Effector memory CD4-positive, alpha-beta T cell (primary cell): ENCODE data around the gene PKP3.

Experiments used
- DNase-seq, 3 donors: peaks; one replicate each; pipeline ENCODE4 v3.0.0-alpha.2; 2020
- H3K27ac ChIP-seq: 2 replicates; pipeline ENCODE4 v1.7.0; 2013; ENCODE audit warnings: mild to moderate bottlenecking, low read length, moderate library complexity; ENCODE audit not compliant: insufficient read depth, poor library complexity, severe bottlenecking
- H3K27me3 ChIP-seq: replicated peaks from 2 replicates; pipeline ENCODE4 v1.7.0; 2013; ENCODE audit warnings: mild to moderate bottlenecking, low read length; ENCODE audit not compliant: insufficient read depth, control insufficient read depth, poor library complexity, severe bottlenecking
- H3K36me3 ChIP-seq: 2 replicates; pipeline ENCODE4 v1.7.0; 2013; ENCODE audit warnings: mild to moderate bottlenecking, low read length, moderate library complexity; ENCODE audit not compliant: control insufficient read depth, insufficient read depth
- H3K4me1 ChIP-seq: 2 replicates; pipeline ENCODE4 v1.7.0; 2013; ENCODE audit warnings: low read length, mild to moderate bottlenecking; ENCODE audit not compliant: control insufficient read depth, insufficient read depth, poor library complexity, severe bottlenecking
- H3K4me3 ChIP-seq: 2 replicates; pipeline ENCODE4 v1.7.0; 2013; ENCODE audit warnings: low read length, low read depth, mild to moderate bottlenecking; ENCODE audit not compliant: insufficient read depth, poor library complexity, severe bottlenecking
- H3K9me3 ChIP-seq: 2 replicates; pipeline ENCODE4 v1.7.0; 2013; ENCODE audit warnings: mild to moderate bottlenecking, low read length, moderate library complexity; ENCODE audit not compliant: control insufficient read depth

Gene PKP3

DNA sequence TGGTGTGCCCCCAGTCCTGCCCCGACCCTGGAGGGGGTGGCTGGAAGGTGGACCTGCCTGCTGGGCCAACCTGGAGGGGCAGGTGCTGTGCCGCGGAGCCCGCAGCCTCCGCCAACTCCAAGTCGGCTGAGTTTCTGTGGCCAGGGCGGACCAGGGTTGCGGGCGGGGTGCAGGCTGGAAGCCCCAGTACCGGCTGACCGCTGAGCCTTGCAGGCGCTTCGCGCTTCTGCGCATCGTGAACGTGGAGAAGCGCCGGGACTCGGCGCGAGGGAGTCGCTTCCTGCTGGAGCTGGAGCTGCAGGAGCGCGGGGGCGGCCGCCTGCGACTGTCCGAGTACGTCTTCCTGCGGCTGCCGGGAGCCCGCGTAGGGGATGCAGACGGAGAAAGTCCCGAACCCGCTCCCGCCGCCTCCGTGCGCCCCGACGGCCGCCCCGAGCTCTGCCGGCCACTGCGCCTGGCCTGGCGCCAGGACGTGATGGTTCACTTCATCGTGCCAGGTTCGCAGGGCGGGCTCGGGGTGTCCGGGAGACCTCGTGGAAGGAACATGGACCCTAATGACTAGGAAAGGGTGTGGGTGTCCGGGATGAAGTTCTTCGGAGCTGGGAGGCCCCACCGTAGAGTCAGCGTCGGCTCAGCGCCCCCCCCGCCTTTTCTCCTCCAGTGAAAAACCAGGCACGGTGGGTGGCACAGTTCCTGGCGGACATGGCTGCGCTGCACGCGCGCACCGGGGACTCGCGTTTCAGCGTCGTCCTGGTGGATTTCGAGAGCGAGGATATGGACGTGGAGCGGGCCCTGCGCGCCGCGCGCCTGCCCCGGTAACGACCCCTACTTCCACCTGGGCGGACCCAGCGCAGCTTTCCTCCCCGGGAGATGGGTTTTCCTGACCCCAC, 14.6 kb upstream of the PKP3 start:
- no peak for DNase-seq
- no peak overlapping the region for H3K4me3 ChIP-seq
- H3K36me3 ChIP-seq, result no peaks in the 10 kb centered on the region
- H3K27ac ChIP-seq, result no peak overlapping the region
- no peaks in the 10 kb centered on the region for H3K27me3 ChIP-seq
- no peaks in the 10 kb centered on the region for H3K4me1 ChIP-seq
- no peaks in the 10 kb centered on the region for H3K9me3 ChIP-seq

DNA sequence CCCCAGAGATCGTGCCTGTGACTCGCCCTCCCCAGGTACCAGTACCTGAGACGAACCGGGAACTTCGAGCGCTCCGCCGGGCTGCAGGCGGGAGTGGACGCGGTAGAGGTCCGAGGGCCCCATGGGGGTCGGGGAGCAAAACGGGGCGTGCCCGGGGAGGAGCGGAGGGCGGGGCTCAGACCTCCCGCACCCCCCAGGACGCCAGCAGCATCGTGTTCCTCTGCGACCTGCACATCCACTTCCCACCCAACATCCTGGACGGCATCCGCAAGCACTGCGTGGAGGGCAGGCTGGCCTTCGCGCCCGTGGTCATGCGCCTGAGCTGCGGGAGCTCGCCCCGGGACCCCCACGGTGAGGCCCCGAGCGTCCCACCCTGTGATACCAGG, 13.9 kb upstream of the PKP3 start:
- Histone ChIP-seq H3K36me3 (no peaks in the 10 kb centered on the region), H3K27ac (no peak overlapping the region), H3K4me3 (no peak overlapping the region), H3K9me3 (no peaks in the 10 kb centered on the region), H3K27me3 (no peaks in the 10 kb centered on the region), H3K4me1 (no peaks in the 10 kb centered on the region)
- no peak for DNase-seq

DNA sequence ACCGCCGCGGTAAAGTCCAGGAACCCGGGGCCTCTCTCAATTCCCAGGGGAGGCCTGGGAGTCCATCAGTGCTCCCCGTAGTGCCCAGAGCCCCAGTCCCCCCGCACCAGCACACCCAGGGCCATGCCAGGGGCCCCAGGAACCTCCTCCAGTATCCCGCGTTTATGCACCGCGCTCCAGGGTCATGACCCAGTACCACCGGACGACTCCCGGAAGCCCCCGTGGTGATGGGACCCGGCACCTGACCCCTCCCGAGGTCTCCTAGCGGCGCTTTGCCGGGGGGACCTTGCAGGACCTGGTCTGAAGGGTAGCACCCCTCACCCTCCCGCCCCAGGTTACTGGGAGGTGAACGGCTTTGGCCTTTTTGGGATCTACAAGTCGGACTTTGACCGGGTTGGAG, 13.5 kb upstream of the PKP3 start:
- H3K9me3 ChIP-seq, result no peaks in the 10 kb centered on the region
- H3K4me3 ChIP-seq, result no peak overlapping the region

DNA sequence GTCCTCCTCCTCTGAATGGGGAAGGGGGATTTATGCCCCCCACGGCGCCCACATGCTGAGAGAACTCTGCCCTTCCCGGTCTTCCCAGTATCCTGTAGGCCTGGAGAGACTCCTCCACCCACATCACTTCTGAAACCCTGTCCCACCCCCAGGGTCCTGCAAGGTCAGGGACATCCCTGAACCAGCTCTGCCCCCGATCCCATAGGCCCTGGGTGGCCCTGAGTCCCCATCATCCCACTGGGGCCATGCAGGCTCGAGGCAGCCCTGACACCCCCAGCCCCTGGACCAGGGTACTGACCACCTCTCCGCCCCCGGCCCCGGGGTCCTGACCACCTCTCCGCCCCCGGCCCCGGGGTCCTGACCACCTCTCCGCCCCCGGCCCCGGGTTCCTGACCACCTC, 13.0 kb upstream of the PKP3 start:
- DNase-seq, result no peak
- Histone ChIP-seq H3K4me1 (no peaks in the 10 kb centered on the region), H3K9me3 (no peaks in the 10 kb centered on the region), H3K4me3 (no peak overlapping the region), H3K27me3 (no peaks in the 10 kb centered on the region), H3K27ac (no peak overlapping the region), H3K36me3 (no peaks in the 10 kb centered on the region)

More for the DNA sequence above, 13.5 kb upstream of the PKP3 start:
- Histone ChIP-seq H3K27me3 (no peaks in the 10 kb centered on the region), H3K4me1 (no peaks in the 10 kb centered on the region), H3K36me3 (no peaks in the 10 kb centered on the region), H3K27ac (no peak overlapping the region)
- no peak for DNase-seq

DNA sequence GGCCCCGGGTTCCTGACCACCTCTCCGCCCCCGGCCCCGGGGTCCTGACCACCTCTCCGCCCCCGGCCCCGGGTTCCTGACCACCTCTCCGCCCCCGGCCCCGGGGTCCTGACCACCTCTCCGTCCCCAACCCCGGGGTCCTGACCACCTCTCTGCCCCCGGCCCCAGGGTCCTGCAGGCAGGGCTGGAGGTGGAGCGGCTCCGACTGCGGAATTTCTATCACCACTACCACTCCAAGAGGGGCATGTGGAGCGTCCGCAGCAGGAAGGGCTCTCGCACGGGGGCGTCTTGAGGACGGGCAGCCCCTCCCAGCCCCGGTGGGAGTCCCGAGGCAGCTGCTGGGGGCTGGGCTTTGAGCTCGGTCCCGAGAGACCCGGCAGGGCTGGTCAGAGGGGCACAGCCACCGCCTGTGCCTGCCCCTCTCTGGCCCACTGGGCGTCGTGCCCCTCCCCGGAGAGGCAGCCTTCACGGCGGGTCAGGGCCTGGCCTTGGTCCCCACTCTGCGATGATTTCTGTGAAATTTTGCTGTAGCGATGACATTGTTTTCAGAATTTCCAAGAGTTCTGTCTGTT, 12.4 kb upstream of the PKP3 start:
- Histone ChIP-seq H3K36me3 (no peaks in the 10 kb centered on the region), H3K27ac (no peak overlapping the region), H3K27me3 (no peaks in the 10 kb centered on the region), H3K4me1 (no peaks in the 10 kb centered on the region), H3K9me3 (peaks cover 2% of the 10 kb centered on the region), H3K4me3 (no peak overlapping the region)
- DNase-seq, result no peak

DNA sequence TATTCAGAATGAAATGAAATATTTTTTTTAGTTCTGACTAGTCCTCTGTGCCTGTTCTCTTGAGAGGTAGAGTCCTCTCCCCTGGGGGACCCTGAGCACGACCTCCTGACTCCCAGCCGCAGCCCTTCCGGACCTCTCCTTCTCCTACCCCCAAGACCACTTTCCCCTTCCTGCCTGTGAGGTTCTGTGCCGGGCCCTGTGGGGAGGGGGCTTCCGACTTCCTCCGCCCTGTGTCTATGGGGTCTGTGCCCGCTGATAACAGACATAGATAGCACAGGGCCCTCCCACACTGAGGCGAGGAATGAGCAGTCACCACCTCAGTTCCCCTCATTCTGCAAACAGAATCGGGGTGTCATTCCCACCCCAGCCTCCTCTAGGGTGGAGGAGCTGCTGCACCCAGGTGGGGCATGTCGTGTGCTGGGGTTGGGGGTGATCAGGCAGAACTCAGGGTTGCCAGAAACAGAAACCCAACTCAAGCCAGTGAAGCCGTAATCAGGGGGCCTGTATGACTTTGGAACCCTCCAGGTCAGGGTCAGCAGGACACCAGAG, 11.9 kb upstream of the PKP3 start:
- Histone ChIP-seq H3K36me3 (no peaks in the 10 kb centered on the region), H3K27me3 (no peaks in the 10 kb centered on the region), H3K4me3 (no peak overlapping the region)

DNA sequence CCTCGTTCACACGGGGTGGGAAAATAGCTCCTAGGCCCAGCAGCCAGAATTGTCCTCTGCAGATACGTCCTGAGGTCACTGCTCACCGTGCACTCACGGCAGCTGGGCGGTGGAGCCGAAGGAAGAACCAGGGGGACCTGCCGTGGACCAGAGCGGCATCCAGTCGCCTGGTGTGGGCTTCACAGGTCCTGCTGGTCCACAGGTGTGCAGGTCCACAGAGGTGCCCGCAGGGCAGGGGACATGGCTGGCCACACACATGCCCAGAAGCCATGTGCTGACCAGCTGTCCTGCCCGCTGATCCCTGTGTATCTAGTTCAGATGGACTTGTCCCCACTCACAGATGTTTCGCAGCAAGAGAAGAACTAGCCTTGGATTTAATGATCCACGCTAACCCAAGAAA, 10.6 kb upstream of the PKP3 start:
- Histone ChIP-seq H3K36me3 (no peaks in the 10 kb centered on the region), H3K27me3 (no peaks in the 10 kb centered on the region), H3K27ac (no peak overlapping the region), H3K4me1 (no peaks in the 10 kb centered on the region), H3K9me3 (peaks cover 5% of the 10 kb centered on the region), H3K4me3 (no peak overlapping the region)
- no peak for DNase-seq

More for the DNA sequence above, 11.9 kb upstream of the PKP3 start:
- Histone ChIP-seq H3K9me3 (peaks cover 5% of the 10 kb centered on the region), H3K4me1 (no peaks in the 10 kb centered on the region), H3K27ac (no peak overlapping the region)
- no peak for DNase-seq

DNA sequence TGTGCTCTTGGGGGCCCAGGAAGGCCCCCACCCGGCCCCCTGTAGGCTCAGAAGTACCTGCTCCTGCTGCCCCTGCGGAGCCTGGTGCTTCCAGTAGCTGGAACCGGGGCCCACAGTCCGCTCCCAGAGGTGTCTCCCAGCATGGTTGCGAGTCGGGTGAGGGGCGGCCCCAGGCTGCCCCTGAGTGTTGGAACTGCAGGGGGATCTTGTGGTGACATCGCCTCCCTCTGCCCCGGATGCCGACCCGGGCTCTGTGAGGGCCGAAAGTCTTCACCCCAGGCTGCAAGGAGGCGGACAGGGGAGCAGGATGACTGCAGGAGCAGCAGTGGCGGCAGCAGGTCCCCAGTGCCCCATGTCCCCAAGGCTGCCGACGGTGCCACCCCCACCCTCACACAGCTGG, 9.5 kb upstream of the PKP3 start:
- no peaks in the 10 kb centered on the region for H3K36me3 ChIP-seq
- H3K4me3 ChIP-seq, result no peak overlapping the region
- H3K27ac ChIP-seq, result no peak overlapping the region
- no peaks in the 10 kb centered on the region for H3K4me1 ChIP-seq
- no peak for DNase-seq
- H3K9me3 ChIP-seq, result peaks cover 5% of the 10 kb centered on the region
- no peaks in the 10 kb centered on the region for H3K27me3 ChIP-seq

DNA sequence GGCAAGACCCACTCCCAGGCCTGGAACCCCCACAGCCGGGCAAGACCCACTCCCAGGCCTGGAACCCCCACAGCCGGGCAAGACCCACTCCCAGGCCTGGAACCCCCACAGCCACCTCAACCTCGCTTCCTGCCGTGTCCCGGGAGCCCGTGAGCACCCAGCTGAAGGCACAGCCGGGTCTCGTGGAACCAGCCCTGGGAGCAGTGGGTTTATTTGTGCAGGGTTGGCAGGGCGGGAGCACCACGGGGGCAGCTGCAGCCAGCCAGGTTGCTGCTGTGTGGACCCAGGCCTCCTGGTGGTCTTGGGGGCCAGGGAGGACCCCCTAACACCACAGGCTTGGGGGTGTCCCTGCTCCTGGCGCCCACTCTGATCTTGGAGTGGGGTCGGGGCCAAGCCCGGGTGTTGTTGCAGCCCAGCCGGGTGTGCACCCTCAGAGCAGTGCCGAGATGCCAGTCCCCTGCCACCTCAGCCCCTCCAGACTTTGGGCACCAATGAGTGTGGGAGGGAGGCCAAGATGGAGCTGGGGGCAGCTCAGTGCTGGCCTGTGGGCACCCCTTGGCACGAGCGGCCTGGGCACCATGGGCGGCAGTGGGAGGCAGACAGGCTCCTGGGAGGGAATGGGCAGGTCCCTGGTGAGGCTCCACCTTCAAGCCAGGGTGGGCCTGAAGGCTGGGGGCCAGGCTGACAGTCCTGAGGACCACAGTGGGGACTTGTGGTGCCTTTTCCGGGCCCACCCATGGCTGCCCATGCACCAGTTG, 8.2 kb upstream of the PKP3 start:
- peaks cover 5% of the 10 kb centered on the region for H3K9me3 ChIP-seq
- no peak overlapping the region for H3K27ac ChIP-seq
- no peak overlapping the region for H3K4me3 ChIP-seq
- H3K36me3 ChIP-seq, result no peaks in the 10 kb centered on the region
- no peaks in the 10 kb centered on the region for H3K27me3 ChIP-seq
- no peak for DNase-seq
- H3K4me1 ChIP-seq, result no peaks in the 10 kb centered on the region

DNA sequence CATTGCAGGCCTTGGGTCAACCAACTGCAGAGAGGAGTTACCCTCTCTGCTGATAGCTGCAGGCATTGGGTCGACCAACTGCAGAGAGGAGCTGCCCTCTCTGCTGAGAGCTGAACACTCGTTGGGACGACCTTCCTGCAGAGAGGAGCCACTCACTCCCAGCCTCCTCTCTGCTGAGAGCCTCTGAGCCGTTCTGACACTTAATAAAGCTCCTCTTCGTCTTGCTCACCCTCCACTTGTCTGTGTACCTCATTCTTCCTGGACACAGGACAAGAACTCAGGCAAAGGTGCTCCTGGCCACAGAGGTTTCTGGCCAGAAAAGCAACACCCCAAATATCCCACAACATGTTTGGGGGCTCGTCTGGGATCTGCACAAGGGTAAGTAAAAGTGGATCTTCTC, 7.5 kb upstream of the PKP3 start:
- no peak for DNase-seq
- no peaks in the 10 kb centered on the region for H3K4me1 ChIP-seq
- H3K9me3 ChIP-seq, result peaks cover 5% of the 10 kb centered on the region
- H3K4me3 ChIP-seq, result no peak overlapping the region
- H3K27ac ChIP-seq, result no peak overlapping the region
- no peaks in the 10 kb centered on the region for H3K27me3 ChIP-seq
- no peaks in the 10 kb centered on the region for H3K36me3 ChIP-seq
